HG03175 (cell line): ENCODE data around the gene CLASP1.

Experiments
- ATAC-seq: cut with Tn5 transposase; IDR thresholded peaks from one replicate; pipeline ENCODE4 v1.9.1; 2021; ENCODE audit warnings: mild to moderate bottlenecking, moderate library complexity; ENCODE audit not compliant: unreplicated experiment

CLASP1 gene

GRCh38 chr2:121429927-121430520 lies 219.2 kb downstream of the CLASP1 start:
- ATAC-seq, result no peak

- ATAC-seq, result no peak
These were observed 220.0 kb downstream of the CLASP1 start for GRCh38 chr2:121429119-121429903.

GRCh38 chr2:121427187-121427689 lies 222.0 kb downstream of the CLASP1 start:
- no peak for ATAC-seq

GRCh38 chr2:121420486-121420885 lies 228.8 kb downstream of the CLASP1 start:
- no peak for ATAC-seq

GRCh38 chr2:121419081-121419699 lies 230.1 kb downstream of the CLASP1 start:
- no peak for ATAC-seq

- no peak for ATAC-seq
These were observed 230.7 kb downstream of the CLASP1 start for GRCh38 chr2:121418494-121419058.

GRCh38 chr2:121417826-121418225 lies 231.4 kb downstream of the CLASP1 start:
- no peak for ATAC-seq

GRCh38 chr2:121415727-121416126 lies 233.5 kb downstream of the CLASP1 start:
- ATAC-seq, result no peak

- no peak for ATAC-seq
These were observed 236.9 kb downstream of the CLASP1 start for GRCh38 chr2:121412349-121412748.

GRCh38 chr2:121409966-121410365 lies 239.3 kb downstream of the CLASP1 start:
- ATAC-seq, result no peak

GRCh38 chr2:121409388-121409787 lies 239.9 kb downstream of the CLASP1 start:
- no peak for ATAC-seq

- no peak for ATAC-seq
These were observed 240.6 kb downstream of the CLASP1 start for GRCh38 chr2:121408641-121409040.

GRCh38 chr2:121405233-121405632 lies 244.0 kb downstream of the CLASP1 start:
- no peak for ATAC-seq

GRCh38 chr2:121400201-121400600 lies 249.1 kb downstream of the CLASP1 start:
- ATAC-seq, result no peak

- no peak for ATAC-seq
These were observed 250.4 kb downstream of the CLASP1 start for GRCh38 chr2:121398853-121399252.

- ATAC-seq, result no peak
These were observed 259.1 kb downstream of the CLASP1 start for GRCh38 chr2:121390082-121390692.

- ATAC-seq, result no peak
These were observed 260.9 kb downstream of the CLASP1 start for GRCh38 chr2:121388371-121388770.

GRCh38 chr2:121387591-121388325 lies 261.5 kb downstream of the CLASP1 start:
- no peak for ATAC-seq

GRCh38 chr2:121386707-121387106 lies 262.6 kb downstream of the CLASP1 start:
- no peak for ATAC-seq

GRCh38 chr2:121386102-121386501 lies 263.2 kb downstream of the CLASP1 start:
- no peak for ATAC-seq
